Measurements from ENCODE around the gene ALG9. TPM values are rescaled to one million over a fixed set of nuclear protein-coding genes. Genes with fewer than 3 reads are reported as not detected.
A peak's percentile ranks its signal among the peaks of the same experiment; 100 is the strongest.

The ALG9 gene
- total RNA-seq, 1 donor: 49.7 TPM

DNA sequence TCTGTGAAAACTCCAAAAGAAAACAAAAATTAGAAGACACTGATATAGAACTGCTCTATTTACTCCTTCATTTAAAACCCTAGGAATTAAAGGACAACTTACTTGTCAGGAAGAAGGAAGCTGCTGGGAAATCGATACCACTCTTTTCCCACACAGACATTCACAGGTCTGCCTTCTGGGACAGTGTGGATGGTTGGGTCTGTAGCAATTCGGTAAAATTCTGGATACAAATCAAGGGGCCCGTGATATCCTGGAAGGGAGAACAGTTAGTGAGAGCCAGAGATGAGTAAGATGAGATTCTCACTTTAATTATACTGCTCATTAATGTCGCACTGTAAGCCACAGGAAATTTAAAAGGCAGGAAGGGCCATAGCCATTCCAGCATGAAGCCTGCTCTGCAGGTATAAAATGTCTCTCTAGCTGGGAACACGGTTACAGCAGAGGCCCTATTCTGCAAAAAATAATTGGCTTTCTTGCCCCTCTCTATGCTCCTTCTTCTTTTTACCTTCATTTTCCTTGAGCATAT lies 34.0 kb downstream of the ALG9 start:
- H3K4me3 ChIP-seq (ENCODE audit: low read depth, low read length): no peak overlapping the region
- DNase-seq (ENCODE audit: low read depth): no peak
- TF ChIP-seq, protein P1, sequence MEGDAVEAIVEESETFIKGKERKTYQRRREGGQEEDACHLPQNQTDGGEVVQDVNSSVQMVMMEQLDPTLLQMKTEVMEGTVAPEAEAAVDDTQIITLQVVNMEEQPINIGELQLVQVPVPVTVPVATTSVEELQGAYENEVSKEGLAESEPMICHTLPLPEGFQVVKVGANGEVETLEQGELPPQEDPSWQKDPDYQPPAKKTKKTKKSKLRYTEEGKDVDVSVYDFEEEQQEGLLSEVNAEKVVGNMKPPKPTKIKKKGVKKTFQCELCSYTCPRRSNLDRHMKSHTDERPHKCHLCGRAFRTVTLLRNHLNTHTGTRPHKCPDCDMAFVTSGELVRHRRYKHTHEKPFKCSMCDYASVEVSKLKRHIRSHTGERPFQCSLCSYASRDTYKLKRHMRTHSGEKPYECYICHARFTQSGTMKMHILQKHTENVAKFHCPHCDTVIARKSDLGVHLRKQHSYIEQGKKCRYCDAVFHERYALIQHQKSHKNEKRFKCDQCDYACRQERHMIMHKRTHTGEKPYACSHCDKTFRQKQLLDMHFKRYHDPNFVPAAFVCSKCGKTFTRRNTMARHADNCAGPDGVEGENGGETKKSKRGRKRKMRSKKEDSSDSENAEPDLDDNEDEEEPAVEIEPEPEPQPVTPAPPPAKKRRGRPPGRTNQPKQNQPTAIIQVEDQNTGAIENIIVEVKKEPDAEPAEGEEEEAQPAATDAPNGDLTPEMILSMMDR (IDR thresholded peaks at IDR 0.05; ENCODE audit: insufficient read depth, low read depth, low read length): no peak

- TF ChIP-seq, protein P1 (IDR thresholded peaks at IDR 0.05; ENCODE audit: insufficient read depth, low read depth, low read length): no peak
- no peak overlapping the region for H3K4me3 ChIP-seq (ENCODE audit: low read depth, low read length)
- no peak for DNase-seq (ENCODE audit: low read depth)
These were observed 34.7 kb downstream of the ALG9 start for GRCh38 chr11:111836721-111837120.

- TF ChIP-seq, protein P1 (IDR thresholded peaks at IDR 0.05; ENCODE audit: insufficient read depth, low read depth, low read length): no peak
- no peak overlapping the region for H3K4me3 ChIP-seq (ENCODE audit: low read depth, low read length)
- DNase-seq (ENCODE audit: low read depth): no peak
These were observed 35.2 kb downstream of the ALG9 start for GRCh38 chr11:111836162-111836561.

- no peak for DNase-seq (ENCODE audit: low read depth)
- no peak overlapping the region for H3K4me3 ChIP-seq (ENCODE audit: low read depth, low read length)
- TF ChIP-seq, protein P1 (IDR thresholded peaks at IDR 0.05; ENCODE audit: insufficient read depth, low read depth, low read length): no peak
These were observed 35.7 kb downstream of the ALG9 start for GRCh38 chr11:111835665-111836064.

GRCh38 chr11:111834432-111835163 lies 36.8 kb downstream of the ALG9 start:
- TF ChIP-seq, protein P1 (IDR thresholded peaks at IDR 0.05; ENCODE audit: insufficient read depth, low read depth, low read length): no peak
- DNase-seq (ENCODE audit: low read depth): no peak

GRCh38 chr11:111833524-111833923 lies 37.9 kb downstream of the ALG9 start:
- no peak overlapping the region for H3K4me3 ChIP-seq (ENCODE audit: low read depth, low read length)
- TF ChIP-seq, protein P1 (IDR thresholded peaks at IDR 0.05; ENCODE audit: insufficient read depth, low read depth, low read length): peak; percentile 26
- peak; percentile 60 for DNase-seq (ENCODE audit: low read depth)

More at GRCh38 chr11:111834432-111835163, 36.8 kb downstream of the ALG9 start:
- no peak overlapping the region for H3K4me3 ChIP-seq (ENCODE audit: low read depth, low read length)
